Embryonic facial prominence (tissue), 1 donor: ENCODE data around the gene PARVA.

Experiments
- DNase-seq: peaks from one replicate; pipeline ENCODE4 v3.0.0-alpha.2; 2016; ENCODE audit errors: extremely low spot score

The PARVA gene

DNA sequence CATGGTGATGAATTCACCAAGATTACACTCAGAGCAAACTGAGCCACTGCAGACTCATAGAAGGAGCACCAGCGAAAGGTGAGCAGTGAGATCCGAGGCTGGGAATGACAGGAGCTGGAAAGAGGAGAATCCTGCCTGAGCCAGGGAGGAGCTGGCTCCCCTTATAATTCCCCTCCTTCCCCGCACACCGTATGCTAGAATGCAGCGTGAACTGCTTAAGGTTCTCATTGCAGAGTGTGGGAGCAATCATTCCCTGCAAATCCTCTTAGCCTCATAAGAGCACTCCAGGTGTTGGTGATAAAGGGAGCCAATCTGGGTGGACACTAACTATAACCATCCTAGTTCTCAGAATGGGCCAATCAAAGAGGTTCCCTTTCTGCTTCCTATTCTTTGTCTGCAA is 169.3 kb downstream of the PARVA start:
- DNase-seq = no peak

DNA sequence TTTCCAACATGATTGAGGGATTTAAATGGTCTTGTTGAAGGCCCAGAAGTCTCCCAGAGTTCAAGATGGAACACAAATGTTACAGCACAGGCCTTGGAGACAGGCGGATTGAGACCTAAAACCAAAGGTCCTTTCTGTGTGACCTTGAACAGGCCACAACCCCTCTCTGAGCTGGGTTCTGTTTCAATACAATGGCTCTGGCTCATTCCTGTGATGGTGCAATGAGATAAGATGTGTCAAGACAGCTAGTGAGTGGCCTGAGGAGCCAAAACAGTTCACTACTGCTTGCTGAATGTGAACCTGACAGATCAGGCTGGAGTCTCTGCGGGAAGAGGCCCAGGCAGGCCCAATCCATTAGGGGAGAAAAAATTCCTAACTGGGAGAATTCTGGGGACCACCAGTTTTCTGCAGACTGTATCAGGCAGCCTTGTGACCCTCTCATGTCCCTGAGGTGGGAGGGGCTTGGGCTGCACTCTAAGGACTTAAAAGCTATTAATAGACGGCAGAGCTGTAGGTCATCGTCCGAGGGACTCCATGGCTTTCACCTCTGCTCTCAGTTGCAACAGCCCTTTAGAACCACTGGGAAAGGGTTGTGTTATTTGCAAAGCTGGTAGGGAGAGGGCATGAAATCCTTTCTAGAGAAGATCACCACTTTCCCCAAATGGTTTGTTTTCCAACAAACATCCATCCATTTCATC is 170.7 kb downstream of the PARVA start:
- DNase-seq = no peak

DNA sequence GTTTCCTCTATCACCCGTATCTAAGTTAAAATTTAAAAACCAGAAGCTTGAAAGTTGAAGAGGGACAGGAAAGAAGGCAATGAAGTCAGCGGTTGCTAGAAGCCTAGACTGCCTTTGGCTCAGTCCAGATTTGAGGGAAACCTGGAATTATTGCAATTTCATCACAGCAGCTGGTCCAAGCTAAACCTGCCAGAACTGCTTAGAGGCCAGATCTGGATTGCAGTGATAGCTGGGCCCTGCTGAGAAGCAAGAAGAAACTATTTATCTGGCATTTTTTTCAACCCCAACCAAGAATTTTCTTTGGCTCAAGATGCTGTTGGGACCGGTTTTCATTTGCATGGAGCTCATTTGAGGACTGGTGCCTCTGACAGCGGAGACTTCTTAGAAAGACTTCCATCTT is 175.3 kb downstream of the PARVA start:
- peak; percentile 40 for DNase-seq

DNA sequence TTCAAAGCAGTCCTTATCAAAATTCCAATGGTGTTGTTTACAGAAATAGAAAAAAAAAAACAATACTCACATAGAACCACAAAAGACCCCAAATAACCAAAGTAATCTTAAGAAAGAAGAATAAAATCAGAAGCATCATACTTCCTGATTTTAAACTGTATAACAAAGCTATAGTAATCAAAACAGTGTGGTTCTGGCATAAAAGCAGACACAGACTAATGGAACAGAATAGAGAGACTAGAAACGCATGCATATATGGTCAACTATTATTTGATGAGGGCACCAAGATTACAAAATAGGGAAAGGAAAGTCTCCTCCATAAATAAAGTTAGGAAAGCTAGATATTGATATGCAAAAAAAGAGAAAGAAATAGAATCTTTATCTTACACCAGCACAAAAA is 176.8 kb downstream of the PARVA start:
- DNase-seq = no peak

DNA sequence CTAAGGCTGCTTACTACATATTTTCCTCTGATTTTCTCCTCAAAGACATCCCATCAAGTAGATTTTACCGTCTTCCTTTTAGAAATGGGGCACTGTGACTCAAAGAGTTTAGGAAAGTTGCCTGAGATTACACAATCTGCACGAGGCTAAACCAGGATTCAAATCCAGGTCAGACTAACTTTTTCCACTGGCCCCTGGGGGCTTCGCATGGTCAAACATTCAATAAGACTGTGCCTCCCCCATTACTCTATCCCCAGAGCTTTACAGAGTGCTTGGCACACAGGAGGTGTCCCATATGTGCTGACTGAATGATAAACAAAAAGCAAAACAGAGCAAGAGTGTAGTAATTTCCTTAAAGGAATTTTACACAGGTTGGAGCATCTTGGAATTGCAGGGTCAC is 178.8 kb downstream of the PARVA start:
- DNase-seq = no peak

DNA sequence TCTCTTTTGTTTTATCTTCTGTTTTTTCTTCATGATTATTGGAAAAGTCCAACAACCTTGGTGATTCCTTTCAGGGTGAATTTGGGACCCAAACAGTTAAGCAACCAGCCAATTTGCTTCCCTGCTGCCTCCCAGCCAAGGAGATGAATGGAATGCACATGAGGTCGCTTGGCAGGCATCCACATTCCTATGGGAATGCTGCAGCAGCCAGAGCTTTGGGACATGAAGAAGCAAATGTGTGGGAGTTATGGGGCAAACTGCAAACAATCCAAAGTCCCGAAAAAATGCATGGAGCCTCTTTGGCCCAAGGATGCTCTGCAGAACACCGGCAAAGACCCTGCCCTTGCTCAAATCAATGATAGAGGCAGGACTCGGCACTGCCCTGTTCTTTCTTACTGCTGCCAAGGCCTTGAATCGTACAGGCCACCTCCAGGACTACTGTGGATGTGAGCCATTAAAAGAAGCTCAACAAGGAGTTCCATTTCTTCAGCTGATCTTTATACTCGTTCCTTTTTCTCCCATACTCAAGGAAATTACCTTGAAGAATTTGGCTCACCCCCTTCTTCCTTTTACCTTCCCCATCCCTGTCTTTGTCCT is 179.5 kb downstream of the PARVA start:
- DNase-seq = peak; percentile 22

DNA sequence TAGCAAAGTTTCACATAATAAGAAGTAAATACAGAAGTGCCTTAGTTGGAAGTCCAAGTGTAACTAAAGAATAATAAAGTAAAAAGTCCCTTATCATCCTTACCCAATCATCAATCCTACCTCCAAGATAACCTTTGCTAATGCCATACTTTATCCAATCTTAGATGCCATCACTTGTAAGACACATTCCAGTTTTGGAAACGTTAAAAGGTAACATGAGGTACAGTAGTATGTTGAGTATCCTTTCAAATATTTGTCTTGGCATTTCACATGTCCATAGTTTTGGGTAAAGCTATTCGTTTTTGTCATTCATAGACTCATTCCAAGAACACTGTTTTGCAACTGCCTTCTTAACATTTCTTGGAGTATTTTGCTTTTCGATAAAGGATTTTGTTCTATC is 181.6 kb downstream of the PARVA start:
- no peak for DNase-seq

DNA sequence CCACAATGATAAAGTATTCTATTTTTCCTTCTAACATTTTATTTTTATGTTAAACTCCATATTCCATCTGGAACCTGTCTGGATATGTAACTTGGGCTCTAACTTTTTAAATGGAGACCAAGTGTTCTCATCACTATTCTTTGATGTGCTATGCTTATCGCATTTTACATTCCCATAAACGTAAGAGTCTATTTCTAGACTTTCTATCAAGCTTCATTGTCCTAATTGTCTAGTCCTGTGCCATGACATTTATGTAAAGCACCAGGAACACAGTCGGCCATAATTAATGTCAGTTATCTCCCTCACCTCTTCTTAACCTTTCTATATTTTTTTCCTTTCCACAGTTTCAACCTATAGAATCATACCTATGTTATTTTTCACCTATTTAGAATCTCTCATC is 183.0 kb downstream of the PARVA start:
- DNase-seq = no peak

DNA sequence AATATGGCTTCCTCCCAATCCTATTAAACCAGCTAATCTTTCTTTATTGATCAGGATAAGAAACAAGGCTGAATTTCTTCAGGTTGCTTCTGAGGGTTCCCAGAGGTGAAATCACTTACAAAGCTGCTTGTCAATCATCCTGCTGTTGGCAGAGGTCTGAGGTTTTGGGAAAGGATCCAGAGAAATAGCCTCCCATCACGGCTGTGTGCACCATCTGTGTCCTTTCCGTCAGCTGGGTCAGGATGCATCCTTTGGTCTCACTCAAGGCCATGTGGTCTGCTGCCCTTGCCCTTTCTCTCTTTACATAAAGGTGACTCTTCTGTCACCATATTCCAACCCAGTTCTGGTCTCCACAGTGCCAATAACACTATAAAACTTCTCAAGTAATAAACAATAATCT is 183.5 kb downstream of the PARVA start:
- no peak for DNase-seq

DNA sequence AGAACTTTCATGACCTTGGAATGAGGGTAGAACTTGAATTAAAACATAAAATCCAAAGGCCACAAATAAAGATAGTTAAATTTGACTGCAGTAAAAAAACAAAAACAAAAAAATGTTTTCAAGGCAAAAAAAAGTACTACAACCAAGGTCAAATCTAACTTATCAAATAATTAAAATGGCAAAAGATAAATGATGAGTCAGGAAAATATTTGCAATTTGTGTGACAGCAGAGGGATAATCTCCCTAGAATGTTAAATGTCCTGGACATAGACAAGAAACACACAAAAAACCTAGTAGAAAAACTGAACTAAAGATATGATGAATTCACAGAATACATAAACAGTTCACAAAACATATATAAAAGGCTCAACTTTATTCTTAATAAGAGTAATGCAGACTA is 186.6 kb downstream of the PARVA start:
- no peak for DNase-seq

DNA sequence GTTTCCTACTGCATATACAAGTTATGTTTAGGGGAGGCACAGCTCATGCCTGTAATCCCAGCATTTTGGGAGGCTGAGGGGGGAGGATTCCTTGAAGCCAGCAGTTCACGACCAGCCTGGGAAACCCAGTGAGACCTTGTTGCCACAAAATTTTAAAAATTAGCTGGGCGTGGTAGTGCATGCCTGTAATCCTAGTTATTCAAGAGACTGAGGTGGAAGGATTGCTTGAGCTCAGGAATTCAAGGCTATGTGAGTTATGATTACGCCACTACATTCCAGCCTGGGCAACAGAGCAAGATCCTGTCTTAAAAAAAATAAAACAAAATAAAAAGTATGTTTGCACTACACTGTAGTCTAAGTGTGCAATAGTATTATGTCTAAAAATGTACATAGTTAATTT is 188.0 kb downstream of the PARVA start:
- DNase-seq = no peak

DNA sequence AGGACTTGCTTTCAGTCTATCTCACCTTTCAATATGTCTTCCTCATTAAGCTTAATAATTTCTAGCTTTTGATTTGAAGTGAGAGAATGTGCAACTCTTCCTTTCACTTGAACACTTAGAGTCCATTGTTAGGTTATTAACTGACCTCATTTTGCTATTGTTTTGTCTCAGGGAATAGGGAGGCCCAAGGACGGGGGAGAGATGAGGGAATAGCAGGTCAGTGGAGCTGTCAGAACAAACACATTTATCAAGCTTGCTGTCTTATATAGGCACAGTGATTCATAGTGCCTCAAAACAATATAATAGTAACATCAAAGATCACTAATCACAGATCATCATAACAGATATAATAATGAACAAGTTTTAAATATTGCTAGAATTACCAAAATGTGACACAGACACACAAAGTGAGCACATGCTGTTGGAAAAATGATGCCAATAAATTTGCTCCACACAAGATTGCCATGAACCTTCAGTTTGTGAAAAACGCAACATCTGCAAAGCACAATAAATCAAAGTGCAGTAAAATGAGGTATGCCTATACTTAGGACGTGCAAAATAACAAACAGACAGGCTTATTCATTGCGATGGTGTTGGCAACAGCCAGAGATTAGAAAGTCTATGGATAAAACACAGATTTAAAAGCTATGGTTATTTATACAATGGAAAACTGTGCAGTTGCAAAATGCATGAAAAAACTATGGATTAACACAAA is 190.5 kb downstream of the PARVA start:
- DNase-seq = no peak

DNA sequence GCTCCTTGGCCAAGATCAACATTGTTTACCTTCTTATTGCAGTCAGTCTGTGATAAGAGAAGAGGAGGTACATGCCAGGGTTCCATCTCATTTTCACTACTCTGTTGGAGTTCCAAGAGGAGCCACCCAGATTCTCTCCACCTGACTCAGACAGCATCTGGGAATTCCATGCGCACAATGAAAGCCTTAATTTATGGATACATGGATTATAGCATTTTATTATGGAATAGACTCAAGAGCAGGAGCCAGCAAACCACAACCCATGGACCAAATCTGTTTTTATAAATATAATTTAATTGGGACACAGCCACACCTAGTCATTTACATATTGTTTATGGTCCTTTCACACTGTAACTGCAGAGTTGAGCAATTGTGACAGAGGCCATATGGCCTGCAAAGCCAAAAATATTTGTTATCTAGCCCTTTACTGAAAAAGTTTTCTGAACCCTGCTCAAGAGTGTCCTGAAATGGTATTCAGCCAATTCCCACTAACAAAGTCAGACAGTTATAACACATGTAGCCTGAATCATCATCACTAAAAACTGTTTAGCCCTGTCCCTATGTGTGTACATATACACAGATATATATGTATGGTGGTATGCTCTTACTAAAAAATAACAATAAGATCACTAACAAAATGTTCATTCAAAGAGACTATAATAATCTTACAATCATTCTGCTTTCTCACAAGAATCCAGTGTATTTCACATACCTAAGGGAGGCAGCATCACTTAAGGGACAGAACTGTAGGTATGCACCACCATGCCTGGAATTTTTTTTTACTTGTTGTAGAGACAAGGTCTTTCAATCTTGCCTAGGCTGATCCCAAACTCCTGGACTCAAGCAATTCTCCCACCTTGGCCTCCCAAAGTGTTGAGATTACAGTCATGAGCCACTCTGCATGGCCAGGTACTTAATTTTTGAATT is 192.4 kb downstream of the PARVA start:
- no peak for DNase-seq

DNA sequence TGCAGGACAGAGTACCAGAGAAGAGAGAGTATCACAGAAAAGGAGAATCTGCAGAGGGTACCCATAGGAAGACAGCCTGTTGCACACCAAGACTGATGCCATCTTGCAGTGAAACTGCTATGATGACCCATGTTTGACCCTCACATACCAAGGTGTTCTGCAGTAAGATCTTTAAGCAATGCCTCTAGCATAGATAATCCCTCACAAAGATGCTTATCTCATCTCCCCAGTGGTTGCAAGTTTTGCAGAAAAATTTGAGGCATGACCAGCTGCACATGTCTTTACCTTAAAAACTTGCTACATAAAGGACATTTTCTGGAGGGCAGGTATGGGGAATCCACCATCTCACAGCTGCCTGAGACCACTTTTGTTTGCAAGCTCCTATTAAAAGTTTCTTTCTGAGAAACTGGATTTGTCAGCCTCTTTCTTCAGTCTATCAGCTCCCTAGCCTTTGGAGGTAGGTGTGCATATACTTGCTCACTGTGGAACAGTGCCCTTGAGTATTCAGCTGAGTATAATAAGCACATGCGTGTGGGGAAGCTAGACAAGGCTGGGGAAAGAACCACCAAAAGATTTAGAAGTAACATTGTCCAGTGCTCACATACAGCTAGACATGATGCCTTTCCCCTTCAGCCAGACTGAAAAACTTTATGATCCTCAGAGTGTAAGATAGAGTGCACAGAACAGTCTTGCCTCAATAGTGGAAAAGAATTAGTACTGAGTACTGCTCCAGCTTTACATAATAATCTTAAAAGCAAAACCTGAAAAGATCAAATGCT is 196.5 kb downstream of the PARVA start:
- no peak for DNase-seq

DNA sequence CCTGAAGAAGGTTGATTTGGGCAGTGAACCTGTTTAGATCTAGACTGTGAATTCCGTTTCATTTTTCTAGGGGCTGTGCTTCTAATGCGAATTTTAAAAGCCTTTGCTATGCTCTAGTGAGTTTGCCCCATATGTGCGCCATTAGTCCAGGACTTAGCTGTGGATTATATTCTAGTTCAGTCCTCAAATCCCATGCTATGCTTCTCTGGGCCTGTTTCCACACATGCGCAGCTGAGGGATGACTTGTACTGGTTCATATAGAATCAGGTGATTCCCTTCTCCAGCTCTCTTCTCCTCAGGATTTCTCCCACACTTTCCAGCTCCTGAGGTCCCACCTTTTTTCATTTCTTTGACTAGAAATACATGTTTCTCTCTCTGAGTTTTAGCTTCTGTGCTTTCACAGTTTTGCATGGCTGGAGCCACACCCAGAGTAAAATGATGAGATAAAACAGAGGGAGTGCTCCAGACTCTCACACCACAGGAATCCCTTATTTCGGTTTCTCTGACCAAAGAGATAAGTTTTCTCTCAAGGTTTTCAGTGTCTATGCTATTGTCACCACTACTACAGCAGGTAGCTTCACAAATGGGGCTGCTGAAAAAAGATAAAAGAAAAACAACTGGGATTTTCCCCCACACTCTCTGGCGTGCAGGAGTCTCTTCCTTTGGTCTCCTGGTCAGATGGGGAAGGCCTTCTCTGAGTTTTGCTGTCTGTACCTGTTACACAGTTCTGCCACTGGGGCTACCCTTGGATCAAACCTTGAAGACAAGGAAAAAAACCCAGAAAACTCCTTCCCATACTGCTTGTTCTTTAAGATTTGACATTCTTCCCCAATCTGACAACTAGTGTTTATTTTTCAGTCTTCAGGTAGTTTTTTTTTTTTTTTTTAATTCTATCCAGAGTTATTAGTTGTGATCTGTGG is 200.6 kb downstream of the PARVA start:
- no peak for DNase-seq

DNA sequence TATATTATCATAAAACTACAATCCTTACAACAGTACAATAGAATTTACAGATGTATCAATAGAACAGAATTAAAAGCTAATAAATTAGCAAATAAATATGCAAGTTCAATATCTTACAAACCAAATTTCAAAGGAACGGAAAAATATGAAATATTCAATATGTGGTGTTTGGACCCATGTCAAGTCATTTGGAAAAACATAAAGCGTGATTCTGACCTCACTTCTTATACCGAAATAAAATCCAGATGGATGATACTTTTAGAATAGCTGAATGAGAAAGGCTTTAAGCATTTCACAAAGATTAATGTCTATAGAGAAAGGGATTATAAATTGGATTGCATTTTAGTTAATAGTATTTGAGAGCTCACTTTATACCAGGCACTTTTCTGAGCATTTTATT is 204.0 kb downstream of the PARVA start:
- no peak for DNase-seq

DNA sequence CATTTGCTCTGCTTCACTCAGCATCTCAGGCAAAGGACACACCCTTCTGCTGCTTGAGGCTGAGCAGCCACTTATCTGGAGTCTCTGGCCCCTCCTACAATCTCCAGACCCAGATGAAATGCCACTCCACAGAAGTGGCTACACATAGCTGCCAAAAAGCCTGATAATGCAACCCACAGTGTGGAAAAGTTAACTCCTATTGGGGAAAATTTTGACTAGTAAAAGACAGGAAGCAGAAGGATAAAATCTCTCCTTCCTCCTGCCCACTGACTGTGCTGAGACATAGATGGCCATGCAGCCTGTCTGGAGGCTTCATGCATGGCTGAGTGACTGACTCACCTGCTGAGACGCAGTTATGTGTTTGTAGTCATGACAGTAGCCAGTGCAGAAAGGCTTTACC is 204.6 kb downstream of the PARVA start:
- no peak for DNase-seq
